GM12874 (cell line): ENCODE results near the gene COL17A1.

Experiments used
- TF ChIP-seq, protein P1 (sequence below): IDR thresholded peaks from 2 replicates; pipeline ENCODE4 v1.5.1; 2011; ENCODE audit warnings: low read depth, mild to moderate bottlenecking, control low read depth, low read length, moderate library complexity; ENCODE audit not compliant: insufficient read depth

Gene COL17A1

GRCh38 chr10:104120903-104121484, 35.3 kb upstream of the COL17A1 start:
- TF ChIP-seq, protein P1, sequence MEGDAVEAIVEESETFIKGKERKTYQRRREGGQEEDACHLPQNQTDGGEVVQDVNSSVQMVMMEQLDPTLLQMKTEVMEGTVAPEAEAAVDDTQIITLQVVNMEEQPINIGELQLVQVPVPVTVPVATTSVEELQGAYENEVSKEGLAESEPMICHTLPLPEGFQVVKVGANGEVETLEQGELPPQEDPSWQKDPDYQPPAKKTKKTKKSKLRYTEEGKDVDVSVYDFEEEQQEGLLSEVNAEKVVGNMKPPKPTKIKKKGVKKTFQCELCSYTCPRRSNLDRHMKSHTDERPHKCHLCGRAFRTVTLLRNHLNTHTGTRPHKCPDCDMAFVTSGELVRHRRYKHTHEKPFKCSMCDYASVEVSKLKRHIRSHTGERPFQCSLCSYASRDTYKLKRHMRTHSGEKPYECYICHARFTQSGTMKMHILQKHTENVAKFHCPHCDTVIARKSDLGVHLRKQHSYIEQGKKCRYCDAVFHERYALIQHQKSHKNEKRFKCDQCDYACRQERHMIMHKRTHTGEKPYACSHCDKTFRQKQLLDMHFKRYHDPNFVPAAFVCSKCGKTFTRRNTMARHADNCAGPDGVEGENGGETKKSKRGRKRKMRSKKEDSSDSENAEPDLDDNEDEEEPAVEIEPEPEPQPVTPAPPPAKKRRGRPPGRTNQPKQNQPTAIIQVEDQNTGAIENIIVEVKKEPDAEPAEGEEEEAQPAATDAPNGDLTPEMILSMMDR = no peak

GRCh38 chr10:104120512-104120902, 34.8 kb upstream of the COL17A1 start:
- TF ChIP-seq, protein P1 = no peak

- TF ChIP-seq, protein P1 = no peak
Observed at GRCh38 chr10:104119996-104120395, 34.3 kb upstream of the COL17A1 start.

- TF ChIP-seq, protein P1 = no peak
Observed at GRCh38 chr10:104117839-104118323, 32.2 kb upstream of the COL17A1 start.

DNA sequence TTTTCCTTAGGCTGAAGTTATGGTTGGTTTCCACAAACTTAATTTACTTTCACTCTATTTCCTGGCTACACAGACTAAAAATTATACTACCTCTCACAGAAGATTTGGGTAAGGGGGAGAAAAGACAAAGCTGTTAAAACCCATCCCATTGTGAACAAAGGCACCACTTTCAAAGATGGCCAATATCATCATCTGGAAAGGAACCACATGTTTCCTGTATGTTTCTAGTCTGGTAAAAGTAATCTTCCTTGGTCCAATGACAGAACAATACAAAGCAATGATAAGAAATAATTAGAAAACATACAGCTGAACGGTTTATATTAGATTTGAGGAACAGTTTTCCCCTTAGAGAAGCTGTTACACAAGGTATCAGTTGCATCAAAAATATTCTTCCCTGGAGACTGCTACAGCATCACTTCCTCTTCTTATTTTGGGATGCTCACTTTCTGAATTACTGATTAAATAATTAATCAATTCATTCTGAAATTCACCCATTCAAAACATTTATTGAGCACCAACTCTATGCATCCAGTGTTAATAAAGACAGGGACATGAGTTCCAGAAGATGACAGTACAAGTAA, 27.8 kb upstream of the COL17A1 start:
- TF ChIP-seq, protein P1 = no peak

DNA sequence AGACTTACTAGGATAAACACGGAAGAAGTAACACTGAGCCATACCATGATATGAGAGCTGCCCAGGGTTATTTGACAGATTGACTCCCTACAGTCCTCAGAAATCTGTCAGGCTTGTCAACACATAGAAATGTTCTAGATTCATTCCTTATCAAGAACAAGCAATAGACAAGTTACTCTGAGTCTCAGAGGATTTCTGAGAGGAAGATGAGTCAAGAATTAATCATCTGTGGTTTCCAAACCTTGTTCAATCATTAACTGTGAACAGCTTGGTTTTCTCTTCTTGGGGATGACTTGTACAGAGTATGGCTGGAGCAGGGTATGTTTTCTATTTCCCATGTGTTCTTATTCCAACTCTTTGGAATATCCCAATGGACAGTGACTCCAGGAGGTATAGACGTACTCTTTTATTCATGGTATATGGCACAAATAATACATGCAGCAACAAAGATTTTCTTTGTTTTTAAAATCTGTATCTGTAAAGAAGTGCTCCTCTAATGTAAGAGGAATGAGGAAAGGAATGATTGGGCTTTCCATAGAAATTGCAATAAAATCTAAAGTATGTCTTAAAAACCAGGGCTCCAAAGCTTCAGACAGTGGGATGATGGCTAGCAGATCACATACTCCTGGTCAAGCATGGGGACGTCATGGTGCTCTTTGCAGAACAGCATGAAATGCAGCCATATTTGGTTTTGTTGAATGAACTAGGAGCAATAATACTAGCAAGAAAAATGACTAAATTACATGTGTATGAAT, 24.4 kb upstream of the COL17A1 start:
- TF ChIP-seq, protein P1 = no peak

- TF ChIP-seq, protein P1 = no peak
Observed at GRCh38 chr10:104104926-104105325, 19.2 kb upstream of the COL17A1 start.
